ENCODE results near the gene DHFR. TPM values are rescaled to one million over a fixed set of nuclear protein-coding genes. Genes with fewer than 3 reads are reported as not detected.

Gene DHFR
- total and polyA plus RNA-seq, 2 of the 8 experiments (the other 6 are each of a cell fraction or from before 2014, with no cell fraction given), result 46.4 to 88.9 TPM

DNA sequence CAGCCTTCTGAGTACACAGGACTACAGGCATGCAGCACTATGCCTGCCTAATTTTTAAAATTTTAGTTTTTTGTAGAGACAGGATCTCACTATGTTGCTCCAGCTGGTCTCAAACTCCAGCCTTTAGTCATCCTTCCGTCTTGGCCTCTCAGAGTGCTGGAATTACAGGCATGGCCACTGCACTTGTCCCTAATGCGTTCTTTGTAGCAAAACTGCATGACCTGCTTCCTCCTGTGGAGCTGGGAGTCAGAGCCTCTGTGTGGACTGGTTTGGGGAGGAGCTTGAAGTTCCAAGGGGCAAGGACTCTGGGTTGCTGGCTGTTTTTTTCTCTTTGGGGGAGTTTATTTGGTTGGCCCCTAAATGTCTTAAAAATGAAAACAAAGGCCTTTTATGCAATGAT is 62.0 kb downstream of the DHFR start:
- H3K4me3 ChIP-seq (ENCODE audit: extremely low read depth in 1 of 4, insufficient read depth in 2 of 4, low read depth in 3 of 4, low read length in 4 of 4), result no peak overlapping the region
- H3K9me3 ChIP-seq (ENCODE audit: insufficient read depth in 2 of 2, low read depth in 1 of 2, low read length in 1 of 2), result no peaks in the 10 kb centered on the region
- no peak overlapping the region for H3K4me2 ChIP-seq (ENCODE audit: insufficient read depth in 1 of 2, low read depth in 2 of 2, low read length in 2 of 2)
- H4K91ac ChIP-seq (replicated peaks; ENCODE audit: insufficient read length, low read length), result no peak overlapping the region
- TF ChIP-seq USF2 (IDR thresholded peaks at IDR 0.05; ENCODE audit: low read length) (no peak), SP4 (IDR thresholded peaks at IDR 0.05; ENCODE audit: low read length) (no peak), E2F6 (IDR thresholded peaks at IDR 0.05) (no peak), RXRA (IDR thresholded peaks at IDR 0.05; ENCODE audit: insufficient read depth, low read depth, low read length) (no peak)
- no peak overlapping the region for H2AFZ ChIP-seq (ENCODE audit: low read length)
- CTCF ChIA-PET (ENCODE audit: partially characterized antibody), result interaction anchor here (0.7 to 0.9 kb wide), 2 partner anchors 79 to 113 kb away, joined by 3 read pairs; no protein-coding TSS in a partner anchor
- no peak for FAIRE-seq
- H2BK12ac ChIP-seq (ENCODE audit: low read depth, low read length), result no peak overlapping the region
- no peaks in the 10 kb centered on the region; a peak in 1 of 7 replicates for H3K4me1 ChIP-seq (replicated peaks in 1 of 4; ENCODE audit: control insufficient read depth in 3 of 4, insufficient read depth in 4 of 4, low read length in 3 of 4)
- H3K23ac ChIP-seq (ENCODE audit: insufficient read length), result no peak overlapping the region
- no peak overlapping the region for H3K9ac ChIP-seq (replicated peaks in 1 of 4; ENCODE audit: extremely low read depth in 1 of 4, low read depth in 3 of 4, low read length in 3 of 4)
- peak in 1 of 2 experiments; percentile 42 for DNase-seq (ENCODE audit: low read depth in 1 of 2, low spot score in 2 of 2)
- H2BK20ac ChIP-seq (ENCODE audit: low read length), result no peak overlapping the region
- no peaks in the 10 kb centered on the region for H3K79me1 ChIP-seq (ENCODE audit: low read depth, low read length)
- H4K8ac ChIP-seq (ENCODE audit: extremely low read depth, insufficient read depth, low read length), result no peak overlapping the region
- no peak overlapping the region for H3K27ac ChIP-seq (ENCODE audit: low read depth, low read length)
- no peak overlapping the region for H3K56ac ChIP-seq (replicated peaks; ENCODE audit: insufficient read length, low read depth, low read length)
- no peak overlapping the region for H3K18ac ChIP-seq (ENCODE audit: extremely low read depth, low read length)
- H3K27me3 ChIP-seq (replicated peaks in 1 of 4; ENCODE audit: control insufficient read depth in 3 of 4, extremely low read depth in 1 of 4, insufficient read depth in 3 of 4, low read length in 3 of 4), result no peaks in the 10 kb centered on the region
- H4K20me1 ChIP-seq (replicated peaks in 1 of 2; ENCODE audit: control insufficient read depth in 1 of 2, insufficient read depth in 2 of 2, low read length in 2 of 2), result no peaks in the 10 kb centered on the region
- H2BK5ac ChIP-seq (ENCODE audit: low read depth, low read length), result no peak overlapping the region
- H3K79me2 ChIP-seq (ENCODE audit: control insufficient read depth in 1 of 2, insufficient read depth in 2 of 2, low read length in 2 of 2), result no peaks in the 10 kb centered on the region
- no peak overlapping the region for H3K4ac ChIP-seq (replicated peaks; ENCODE audit: insufficient read length, low read depth, low read length)
- H4K5ac ChIP-seq (ENCODE audit: insufficient read length, low read depth, low read length), result no peak overlapping the region
- H3K36me3 ChIP-seq (ENCODE audit: control insufficient read depth in 2 of 4, insufficient read depth in 4 of 4, low read length in 3 of 4), result no peaks in the 10 kb centered on the region
- no peak overlapping the region for H2BK120ac ChIP-seq (replicated peaks; ENCODE audit: low read depth, low read length)
- H3K14ac ChIP-seq (ENCODE audit: insufficient read length), result no peak overlapping the region
- no peaks in the 10 kb centered on the region for H3K23me2 ChIP-seq (ENCODE audit: low read depth, low read length)
- WGBS, 2 experiments (ENCODE audit: extremely low coverage in 1 of 2, insufficient coverage in 1 of 2, insufficient read length in 1 of 2, insufficient replicate concordance in 2 of 2, low coverage in 1 of 2, low lambda C conversion rate in 2 of 2, missing lambda C conversion rate in 1 of 2), result 89% methylated on average over 2 of the region's 2 CpGs; no CpG with 5 or more reads in 1 of the 2 experiments
- POLR2A ChIA-PET (ENCODE audit: partially characterized antibody), result interaction anchor here (1.4 kb wide), 1 partner anchor 62 kb away, joined by 4 read pairs; the partner anchor contains the start of genes DHFR and MSH3
- H2AK5ac ChIP-seq (ENCODE audit: low read depth, low read length), result no peak overlapping the region
- no peak overlapping the region for H2BK15ac ChIP-seq (ENCODE audit: low read length)
